ENCODE measurements around the gene TIMM8B.
"Not testable (repeated sequence)": the region's sequence is repeated elsewhere in the genome, so short reads cannot be mapped to it uniquely, and the experiment has no call there.

TIMM8B gene

DNA sequence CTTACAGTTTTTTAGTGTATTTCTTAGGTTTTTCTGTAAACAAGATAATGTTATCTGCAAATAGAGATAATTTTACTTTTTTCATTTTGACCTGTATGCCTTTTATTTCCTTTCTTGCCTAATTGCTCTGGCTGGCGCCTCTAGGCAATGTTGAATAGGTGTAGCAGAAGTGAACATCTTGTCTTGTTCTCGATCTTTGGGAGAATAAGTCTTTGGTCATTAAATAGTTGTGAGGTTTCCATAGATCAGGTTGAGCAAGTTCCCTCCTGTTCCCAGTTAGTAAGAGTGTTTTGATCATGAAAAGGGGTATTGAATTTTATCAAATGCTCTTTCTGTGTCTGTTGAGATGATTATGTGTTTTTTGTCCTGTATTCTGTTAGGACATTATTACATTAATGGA, 36.8 kb downstream of the TIMM8B start:
- Mint-ChIP-seq H3K4me3 (no peak overlapping the region), H3K4me1 (ENCODE audit: low read depth) (peaks cover 10% of the 10 kb centered on the region), H3K27me3 (ENCODE audit: low read depth) (no peaks in the 10 kb centered on the region), H3K9me3 (no peaks in the 10 kb centered on the region), H3K27ac (no peak overlapping the region), H3K36me3 (ENCODE audit: low read depth) (peaks cover 66% of the 10 kb centered on the region)
- no peak for DNase-seq (ENCODE audit: low spot score)

DNA sequence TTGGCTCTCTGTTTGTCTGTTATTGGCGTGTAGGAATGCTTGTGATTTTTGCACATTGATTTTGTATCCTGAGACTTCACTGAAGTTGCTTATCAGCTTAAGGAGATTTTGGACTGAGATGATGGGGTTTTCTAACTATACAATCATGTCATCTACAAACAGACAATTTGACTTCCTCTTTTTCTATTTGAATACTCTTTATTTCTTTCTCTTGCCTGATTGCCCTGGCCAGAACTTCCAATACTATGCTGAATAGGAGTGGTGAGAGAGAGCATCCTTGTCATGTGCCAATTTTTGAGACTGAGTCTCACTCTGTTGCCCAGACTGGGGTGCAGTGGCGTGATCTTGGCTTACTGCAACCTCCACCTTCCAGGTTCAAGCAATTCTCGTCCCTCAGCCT, 38.3 kb downstream of the TIMM8B start:
- not testable (repeated sequence) for H3K27me3 Mint-ChIP-seq (ENCODE audit: low read depth); H3K27ac Mint-ChIP-seq; H3K9me3 Mint-ChIP-seq; DNase-seq (ENCODE audit: low spot score); H3K4me1 Mint-ChIP-seq (ENCODE audit: low read depth); H3K4me3 Mint-ChIP-seq
- H3K36me3 Mint-ChIP-seq (ENCODE audit: low read depth), result peaks cover 63% of the 10 kb centered on the region

DNA sequence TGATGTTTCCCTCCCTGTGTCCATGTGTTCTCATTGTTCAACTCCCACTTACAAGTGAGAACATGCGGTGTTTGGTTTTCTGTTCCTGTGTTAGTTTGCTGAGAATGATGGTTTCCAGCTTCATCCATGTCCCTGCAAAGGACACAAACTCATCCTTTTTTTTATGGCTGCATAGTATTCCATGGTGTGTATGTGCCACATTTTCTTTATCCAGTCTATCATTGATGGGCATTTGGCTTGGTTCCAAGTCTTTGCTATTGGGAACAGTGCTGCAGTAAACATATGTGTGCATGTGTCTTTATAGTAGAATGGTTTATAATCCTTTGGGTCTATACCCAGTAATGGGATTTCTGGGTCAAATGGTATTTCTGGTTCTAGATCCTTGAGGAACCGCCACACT, 39.9 kb downstream of the TIMM8B start:
- H3K4me1 Mint-ChIP-seq (ENCODE audit: low read depth), result peaks cover 18% of the 10 kb centered on the region
- H3K9me3 Mint-ChIP-seq; H3K27ac Mint-ChIP-seq; H3K4me3 Mint-ChIP-seq; H3K27me3 Mint-ChIP-seq (ENCODE audit: low read depth); DNase-seq (ENCODE audit: low spot score): not testable (repeated sequence)
- H3K36me3 Mint-ChIP-seq (ENCODE audit: low read depth), result peaks cover 61% of the 10 kb centered on the region

DNA sequence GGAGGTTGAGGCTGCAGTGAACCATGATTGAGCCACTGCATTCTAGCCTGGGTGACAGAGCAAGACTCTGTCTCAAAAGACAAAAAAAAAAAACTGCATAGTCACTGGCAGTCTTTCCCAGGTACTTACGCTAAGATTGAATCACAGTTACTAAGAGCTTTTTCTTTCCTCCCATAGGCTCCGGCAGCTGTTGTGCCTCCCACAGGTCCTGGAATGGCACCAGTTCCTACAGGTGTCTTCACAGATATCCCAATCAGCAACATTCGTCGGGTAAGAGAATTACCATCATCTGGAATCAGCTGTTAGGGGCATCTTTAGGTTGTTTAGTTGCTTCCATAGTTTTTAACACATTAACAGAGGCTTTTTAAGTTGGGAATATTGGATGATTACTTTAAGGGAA, 41.6 kb downstream of the TIMM8B start:
- Mint-ChIP-seq H3K4me1 (ENCODE audit: low read depth) (peaks cover 17% of the 10 kb centered on the region), H3K36me3 (ENCODE audit: low read depth) (peaks cover 55% of the 10 kb centered on the region), H3K27me3 (ENCODE audit: low read depth) (no peaks in the 10 kb centered on the region), H3K27ac (no peak overlapping the region), H3K9me3 (no peaks in the 10 kb centered on the region), H3K4me3 (no peak overlapping the region)
- DNase-seq (ENCODE audit: low spot score), result no peak

DNA sequence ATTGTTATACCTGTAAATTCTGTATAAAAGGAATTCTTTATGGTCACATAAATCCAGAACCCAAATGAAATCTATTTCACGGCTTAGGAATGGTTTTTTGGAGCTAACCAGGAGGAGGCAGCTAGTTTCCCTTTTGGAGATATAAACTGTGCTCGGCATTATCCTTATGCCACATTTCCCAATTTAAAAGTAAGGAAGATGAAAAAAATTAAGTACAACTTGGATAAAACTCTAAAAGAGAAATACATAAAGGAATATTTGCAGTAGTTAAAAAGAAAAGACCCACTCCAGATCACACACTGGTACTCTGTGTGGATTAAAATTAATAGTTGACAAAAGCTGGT, 43.6 kb downstream of the TIMM8B start:
- H3K4me1 Mint-ChIP-seq (ENCODE audit: low read depth), result peaks cover 13% of the 10 kb centered on the region
- no peak overlapping the region for H3K4me3 Mint-ChIP-seq
- H3K9me3 Mint-ChIP-seq, result no peaks in the 10 kb centered on the region
- no peak overlapping the region for H3K27ac Mint-ChIP-seq
- H3K36me3 Mint-ChIP-seq (ENCODE audit: low read depth), result peaks cover 47% of the 10 kb centered on the region
- no peak for DNase-seq (ENCODE audit: low spot score)
- no peaks in the 10 kb centered on the region for H3K27me3 Mint-ChIP-seq (ENCODE audit: low read depth)

DNA sequence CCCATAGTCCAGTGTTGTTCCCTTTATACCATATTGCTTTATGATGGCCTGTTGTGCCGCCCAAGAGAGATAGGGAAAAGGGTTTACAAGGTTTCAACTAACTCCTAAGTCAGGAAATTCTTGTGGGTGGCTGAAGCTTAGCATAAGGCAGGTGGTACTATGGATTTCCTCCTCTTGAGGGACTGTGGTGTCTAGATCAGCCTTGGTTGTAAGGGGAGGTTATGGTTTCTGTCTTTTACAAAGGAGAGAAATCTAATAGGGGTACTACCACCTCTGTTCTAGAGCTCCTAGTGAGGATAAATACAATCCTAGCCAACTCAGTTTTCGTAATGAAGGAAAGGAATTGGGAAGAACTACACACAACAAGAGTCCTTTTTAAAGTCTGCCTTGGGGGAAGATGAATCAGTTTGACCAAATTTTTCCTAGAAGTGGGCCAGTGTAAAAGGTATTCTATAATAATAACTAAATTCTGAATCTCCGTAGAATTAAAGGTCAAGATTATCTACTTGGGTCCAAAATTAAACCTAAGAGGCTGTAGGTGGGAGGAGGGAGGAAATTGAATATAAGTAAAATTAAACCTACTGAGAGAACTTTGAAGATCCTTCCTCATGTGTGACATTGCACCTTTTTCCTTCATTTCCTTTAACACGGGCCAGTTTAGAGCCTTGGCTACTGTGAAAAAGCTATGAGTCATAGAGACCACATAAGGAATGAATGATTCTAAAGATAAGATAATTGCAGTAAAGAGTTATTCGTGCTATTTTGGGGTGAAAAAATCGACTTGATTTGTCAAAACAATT, 44.2 kb downstream of the TIMM8B start:
- Mint-ChIP-seq H3K36me3 (ENCODE audit: low read depth) (peaks cover 48% of the 10 kb centered on the region), H3K4me3 (no peak overlapping the region), H3K4me1 (ENCODE audit: low read depth) (peaks cover 13% of the 10 kb centered on the region), H3K9me3 (no peaks in the 10 kb centered on the region), H3K27me3 (ENCODE audit: low read depth) (no peaks in the 10 kb centered on the region), H3K27ac (no peak overlapping the region)
- no peak for DNase-seq (ENCODE audit: low spot score)

DNA sequence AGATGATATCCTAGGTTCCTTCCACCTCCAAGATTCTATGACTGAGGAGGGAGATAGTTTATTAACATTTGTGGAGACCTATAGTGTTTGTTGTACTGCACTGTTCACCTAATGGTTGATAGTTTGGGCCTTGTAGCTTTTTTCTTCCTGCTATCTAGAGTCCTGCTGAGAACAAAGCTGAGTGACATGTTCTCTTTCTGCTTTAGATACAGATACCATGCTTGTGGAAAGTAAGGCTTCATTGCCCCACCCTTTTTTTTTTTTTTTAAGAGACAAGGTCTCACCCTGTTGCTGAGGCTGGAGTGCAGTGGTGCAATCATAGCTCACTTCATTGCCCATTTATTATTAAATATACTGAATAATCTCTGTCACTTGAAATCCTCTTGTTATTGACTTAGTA, 49.0 kb downstream of the TIMM8B start:
- Mint-ChIP-seq H3K9me3 (no peaks in the 10 kb centered on the region), H3K27me3 (ENCODE audit: low read depth) (no peaks in the 10 kb centered on the region), H3K36me3 (ENCODE audit: low read depth) (peaks cover 43% of the 10 kb centered on the region), H3K4me1 (ENCODE audit: low read depth) (peaks cover 11% of the 10 kb centered on the region), H3K27ac (no peak overlapping the region), H3K4me3 (no peak overlapping the region)
- no peak for DNase-seq (ENCODE audit: low spot score)
